Measurements from ENCODE around the gene NGFR.

The NGFR gene, protein sequence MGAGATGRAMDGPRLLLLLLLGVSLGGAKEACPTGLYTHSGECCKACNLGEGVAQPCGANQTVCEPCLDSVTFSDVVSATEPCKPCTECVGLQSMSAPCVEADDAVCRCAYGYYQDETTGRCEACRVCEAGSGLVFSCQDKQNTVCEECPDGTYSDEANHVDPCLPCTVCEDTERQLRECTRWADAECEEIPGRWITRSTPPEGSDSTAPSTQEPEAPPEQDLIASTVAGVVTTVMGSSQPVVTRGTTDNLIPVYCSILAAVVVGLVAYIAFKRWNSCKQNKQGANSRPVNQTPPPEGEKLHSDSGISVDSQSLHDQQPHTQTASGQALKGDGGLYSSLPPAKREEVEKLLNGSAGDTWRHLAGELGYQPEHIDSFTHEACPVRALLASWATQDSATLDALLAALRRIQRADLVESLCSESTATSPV

GRCh38 chr17:49494986-49495841 is at the start of gene NGFR:
Gene NGFR, plus strand, starts transcription at chr17:49495293. Its CDS starts 125 bp downstream, at chr17:49495418.
- TF ChIP-seq EZH2phosphoT487 (IDR thresholded peaks at IDR 0.05; ENCODE audit: low read length) (no peak), EZH2 (optimal IDR thresholded peaks at IDR 0.05; ENCODE audit: low read depth, low read length) (peak; percentile 58)
- TF ChIP-seq, protein P1, sequence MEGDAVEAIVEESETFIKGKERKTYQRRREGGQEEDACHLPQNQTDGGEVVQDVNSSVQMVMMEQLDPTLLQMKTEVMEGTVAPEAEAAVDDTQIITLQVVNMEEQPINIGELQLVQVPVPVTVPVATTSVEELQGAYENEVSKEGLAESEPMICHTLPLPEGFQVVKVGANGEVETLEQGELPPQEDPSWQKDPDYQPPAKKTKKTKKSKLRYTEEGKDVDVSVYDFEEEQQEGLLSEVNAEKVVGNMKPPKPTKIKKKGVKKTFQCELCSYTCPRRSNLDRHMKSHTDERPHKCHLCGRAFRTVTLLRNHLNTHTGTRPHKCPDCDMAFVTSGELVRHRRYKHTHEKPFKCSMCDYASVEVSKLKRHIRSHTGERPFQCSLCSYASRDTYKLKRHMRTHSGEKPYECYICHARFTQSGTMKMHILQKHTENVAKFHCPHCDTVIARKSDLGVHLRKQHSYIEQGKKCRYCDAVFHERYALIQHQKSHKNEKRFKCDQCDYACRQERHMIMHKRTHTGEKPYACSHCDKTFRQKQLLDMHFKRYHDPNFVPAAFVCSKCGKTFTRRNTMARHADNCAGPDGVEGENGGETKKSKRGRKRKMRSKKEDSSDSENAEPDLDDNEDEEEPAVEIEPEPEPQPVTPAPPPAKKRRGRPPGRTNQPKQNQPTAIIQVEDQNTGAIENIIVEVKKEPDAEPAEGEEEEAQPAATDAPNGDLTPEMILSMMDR (IDR thresholded peaks at IDR 0.05; ENCODE audit: low read length), result 0 out of 2 replicates have a peak, but pooled peaks have one; percentile 3
- Histone ChIP-seq H3K4me3 (ENCODE audit: low read length) (peak within 1 kb of the TSS; percentile 51), H3K4me1 (ENCODE audit: low read length) (peaks cover 6% of the 10 kb centered on the region; the same call in 1 of the 2 replicates), H4K20me1 (ENCODE audit: insufficient read depth, low read length) (peaks cover 8% of the 10 kb centered on the region; the same call in 1 of the 2 replicates), H3K79me2 (ENCODE audit: low read length) (no peaks in the 10 kb centered on the region), H3K9ac (ENCODE audit: low read length) (no peak within 1 kb of the TSS), H3K9me2 (replicated peaks; ENCODE audit: insufficient read depth, low read length) (no peaks in the 10 kb centered on the region), H3K27me3 (replicated peaks; ENCODE audit: insufficient read depth, low read length) (peaks cover 96% of the 10 kb centered on the region), H2AFZ (ENCODE audit: low read length) (no peak within 1 kb of the TSS), H3K27ac (ENCODE audit: low read length) (no peak within 1 kb of the TSS), H3K36me3 (replicated peaks; ENCODE audit: insufficient read depth, low read length) (no peaks in the 10 kb centered on the region), H3F3A (ENCODE audit: insufficient read depth, low read length) (no peaks in the 10 kb centered on the region), H3K9me3 (replicated peaks; ENCODE audit: insufficient read depth, low read length) (no peaks in the 10 kb centered on the region), H3K4me2 (ENCODE audit: low read depth, low read length) (peak within 1 kb of the TSS; percentile 82)
- peak; percentile 58 for DNase-seq

GRCh38 chr17:49445591-49445990 is 49.5 kb upstream of the NGFR start:
- no peaks in the 10 kb centered on the region for H3K9me3 ChIP-seq (replicated peaks; ENCODE audit: insufficient read depth, low read length)
- H3K36me3 ChIP-seq (replicated peaks; ENCODE audit: insufficient read depth, low read length), result no peaks in the 10 kb centered on the region
- no peaks in the 10 kb centered on the region for H3K4me1 ChIP-seq (ENCODE audit: low read length)
- TF ChIP-seq, protein P1 (IDR thresholded peaks at IDR 0.05; ENCODE audit: low read length), result no peak
- no peak for TF ChIP-seq EZH2phosphoT487 (IDR thresholded peaks at IDR 0.05; ENCODE audit: low read length)
- no peak for TF ChIP-seq EZH2 (optimal IDR thresholded peaks at IDR 0.05; ENCODE audit: low read depth, low read length)
- no peak overlapping the region for H3K4me2 ChIP-seq (ENCODE audit: low read depth, low read length)
- DNase-seq, result no peak
- H3K9me2 ChIP-seq (replicated peaks; ENCODE audit: insufficient read depth, low read length), result no peaks in the 10 kb centered on the region
- peaks cover 95% of the 10 kb centered on the region for H3K27me3 ChIP-seq (replicated peaks; ENCODE audit: insufficient read depth, low read length)
- no peaks in the 10 kb centered on the region for H4K20me1 ChIP-seq (ENCODE audit: insufficient read depth, low read length)
- no peaks in the 10 kb centered on the region for H3K79me2 ChIP-seq (ENCODE audit: low read length)
- no peak overlapping the region for H2AFZ ChIP-seq (ENCODE audit: low read length)
- no peaks in the 10 kb centered on the region for H3F3A ChIP-seq (ENCODE audit: insufficient read depth, low read length)
- no peak overlapping the region for H3K4me3 ChIP-seq (ENCODE audit: low read length)
- no peak overlapping the region for H3K9ac ChIP-seq (ENCODE audit: low read length)
- no peak overlapping the region for H3K27ac ChIP-seq (ENCODE audit: low read length)

- no peak overlapping the region for H3K4me2 ChIP-seq (ENCODE audit: low read depth, low read length)
Measured at GRCh38 chr17:49447628-49448302, 47.3 kb upstream of the NGFR start.

More at GRCh38 chr17:49447628-49448302, 47.3 kb upstream of the NGFR start:
- no peaks in the 10 kb centered on the region for H3K79me2 ChIP-seq (ENCODE audit: low read length)
- H3K9me2 ChIP-seq (replicated peaks; ENCODE audit: insufficient read depth, low read length), result no peaks in the 10 kb centered on the region
- no peaks in the 10 kb centered on the region for H3K36me3 ChIP-seq (replicated peaks; ENCODE audit: insufficient read depth, low read length)
- no peak overlapping the region for H2AFZ ChIP-seq (ENCODE audit: low read length)
- TF ChIP-seq EZH2phosphoT487 (IDR thresholded peaks at IDR 0.05; ENCODE audit: low read length), result no peak
- no peak for TF ChIP-seq EZH2 (optimal IDR thresholded peaks at IDR 0.05; ENCODE audit: low read depth, low read length)
- TF ChIP-seq, protein P1 (IDR thresholded peaks at IDR 0.05; ENCODE audit: low read length), result no peak
- H3K27me3 ChIP-seq (replicated peaks; ENCODE audit: insufficient read depth, low read length), result peaks cover 94% of the 10 kb centered on the region
- no peak overlapping the region for H3K27ac ChIP-seq (ENCODE audit: low read length)
- no peaks in the 10 kb centered on the region for H3K4me1 ChIP-seq (ENCODE audit: low read length)
- no peak for DNase-seq
- no peaks in the 10 kb centered on the region for H3F3A ChIP-seq (ENCODE audit: insufficient read depth, low read length)
- no peak overlapping the region for H3K4me3 ChIP-seq (ENCODE audit: low read length)
- no peak overlapping the region for H3K9ac ChIP-seq (ENCODE audit: low read length)
- no peaks in the 10 kb centered on the region for H4K20me1 ChIP-seq (ENCODE audit: insufficient read depth, low read length)
- H3K9me3 ChIP-seq (replicated peaks; ENCODE audit: insufficient read depth, low read length), result no peaks in the 10 kb centered on the region
